IgD-negative memory B cell (primary cell): ENCODE data around the gene LYPD5. TPM values are rescaled to one million over a fixed set of nuclear protein-coding genes. Genes with fewer than 3 reads are reported as not detected.

ENCODE experiments used
- polyA plus RNA-seq: library from polyadenylated mRNA; unstranded; fragments of 300-500 nt; fragmentation: Illumina TruSeq; gene quantifications from one replicate; pipeline ENCODE4 v1.2.3, GENCODE V29; 2021

LYPD5 gene
- polyA plus RNA-seq, 1 donor from 2014 or later, result not detected

Other genes with a start within 250 kb of the LYPD5 start
- 23.6 TPM for gene XRCC1, start 226.9 kb downstream of the LYPD5 start, polyA plus RNA-seq
- gene PINLYP, start 226.6 kb downstream of the LYPD5 start, polyA plus RNA-seq, result not detected
- 1.0 TPM for gene IRGQ, start 206.3 kb downstream of the LYPD5 start, polyA plus RNA-seq
- 9.9 TPM for gene ZNF576, start 205.9 kb downstream of the LYPD5 start, polyA plus RNA-seq
- gene SRRM5, start 190.4 kb downstream of the LYPD5 start, polyA plus RNA-seq, result not detected
- gene ZNF428, start 182.8 kb downstream of the LYPD5 start, polyA plus RNA-seq, result 15.4 TPM
- not detected for gene CADM4, start 162.6 kb downstream of the LYPD5 start, polyA plus RNA-seq
- gene PLAUR, start 132.3 kb downstream of the LYPD5 start, polyA plus RNA-seq, result 1.3 TPM
- not detected for gene IRGC, start 86.4 kb downstream of the LYPD5 start, polyA plus RNA-seq
- gene SMG9, start 47.5 kb downstream of the LYPD5 start, polyA plus RNA-seq, result 15.6 TPM
- gene KCNN4, start 21.5 kb downstream of the LYPD5 start, polyA plus RNA-seq, result 87.9 TPM
- gene ZNF283, start 24.9 kb upstream of the LYPD5 start, polyA plus RNA-seq, result 2.6 TPM
- gene ZNF404, start 81.5 kb upstream of the LYPD5 start, polyA plus RNA-seq, result 3.1 TPM
- gene ZNF45, start 132.8 kb upstream of the LYPD5 start, polyA plus RNA-seq, result 10.7 TPM
- 0.98 TPM for gene ZNF221, start 148.8 kb upstream of the LYPD5 start, polyA plus RNA-seq
- gene ZNF155, start 181.7 kb upstream of the LYPD5 start, polyA plus RNA-seq, result 2.3 TPM
- 4.7 TPM for gene ZNF230, start 200.5 kb upstream of the LYPD5 start, polyA plus RNA-seq
- gene ZNF222, start 222.9 kb upstream of the LYPD5 start, polyA plus RNA-seq, result 6.2 TPM
- 1.5 TPM for gene ZNF223, start 249.6 kb upstream of the LYPD5 start, polyA plus RNA-seq